ENCODE results near the gene EML4. TPM values are rescaled to one million over a fixed set of nuclear protein-coding genes. Genes with fewer than 3 reads are reported as not detected.
A peak's percentile ranks its signal among the peaks of the same experiment; 100 is the strongest.

EML4 gene
- total RNA-seq, 1 experiment from 2014 or later: 38.3 TPM

DNA sequence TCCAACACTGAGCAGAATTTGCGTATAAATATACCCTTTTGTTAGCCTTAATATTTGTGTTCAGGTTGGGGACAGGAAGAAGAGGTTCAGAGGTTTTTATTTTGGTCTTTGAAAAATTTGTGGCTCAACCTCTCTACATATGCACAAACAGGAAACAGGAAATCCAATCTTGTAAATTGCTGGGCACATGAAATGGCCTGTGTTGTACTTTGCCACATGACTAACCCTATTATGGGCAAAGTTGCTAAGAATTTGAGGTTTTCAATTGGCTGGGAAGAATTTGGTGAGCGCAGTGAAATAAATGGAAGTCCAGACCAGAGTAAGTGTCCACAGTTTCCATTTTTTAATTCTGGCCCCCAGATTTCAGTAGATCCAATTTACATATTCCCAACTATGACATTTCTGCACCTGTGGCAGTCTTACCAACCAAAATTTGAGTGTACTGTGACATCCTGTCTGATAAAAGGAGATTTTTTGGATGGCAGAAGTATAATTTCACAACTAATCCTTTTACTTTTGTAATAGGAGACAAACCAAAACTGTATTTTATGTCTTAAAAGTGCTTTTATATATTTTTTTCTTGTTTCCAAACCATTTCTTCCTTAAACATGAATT lies 128.3 kb downstream of the EML4 start:
- Histone ChIP-seq H3K9me2 (replicated peaks; ENCODE audit: low read length) (no peaks in the 10 kb centered on the region), H3K9ac (ENCODE audit: low read length) (no peak overlapping the region), H3K27ac (ENCODE audit: low read length) (no peak overlapping the region), H3K9me3 (ENCODE audit: low read length) (no peaks in the 10 kb centered on the region), H4K20me1 (ENCODE audit: low read length) (no peaks in the 10 kb centered on the region), H3K4me1 (ENCODE audit: insufficient read depth, low read length) (no peaks in the 10 kb centered on the region), H3K4me2 (ENCODE audit: low read length) (no peak overlapping the region), H3K27me3 (ENCODE audit: low read length) (no peaks in the 10 kb centered on the region), H2AFZ (ENCODE audit: low read length) (no peak overlapping the region), H3K4me3 (ENCODE audit: low read length) (no peak overlapping the region), H3K79me2 (ENCODE audit: low read length) (no peaks in the 10 kb centered on the region), H3F3A (ENCODE audit: low read length, unreplicated experiment) (no peaks in the 10 kb centered on the region), H3K36me3 (ENCODE audit: low read depth, low read length) (peaks cover 22% of the 10 kb centered on the region; the same call in 1 of the 2 replicates)
- intact Hi-C loops (cut with micrococcal nuclease): no loop called here
- DNase-seq: no peak
- no TSS peak for BruUV-seq (replicated peaks)
- ChIA-PET CTCF (no interaction called here), POLR2A (ENCODE audit: unreplicated experiment) (no interaction called here)
- TF ChIP-seq CTCF (conservative IDR thresholded peaks at IDR 0.05; ENCODE audit: low read depth, low read length): no peak
- TF ChIP-seq EZH2phosphoT487 (IDR thresholded peaks at IDR 0.05; ENCODE audit: borderline replicate concordance, low read length): no peak
- TF ChIP-seq EZH2 (IDR thresholded peaks at IDR 0.05; ENCODE audit: low read length, unreplicated experiment): no peak
- no peak for ATAC-seq

GRCh38 chr2:42298132-42298531 lies 129.0 kb downstream of the EML4 start:
- no peaks in the 10 kb centered on the region for H4K20me1 ChIP-seq (ENCODE audit: low read length)
- intact Hi-C loops (cut with micrococcal nuclease): no loop called here
- no peak overlapping the region for H3K4me3 ChIP-seq (ENCODE audit: low read length)
- no peak overlapping the region for H3K4me2 ChIP-seq (ENCODE audit: low read length)
- H3K9me3 ChIP-seq (ENCODE audit: low read length): no peaks in the 10 kb centered on the region
- ChIA-PET CTCF (no interaction called here), POLR2A (ENCODE audit: unreplicated experiment) (no interaction called here)
- H3K27me3 ChIP-seq (ENCODE audit: low read length): no peaks in the 10 kb centered on the region
- DNase-seq (no peak), ATAC-seq (peak; percentile 57)
- no peaks in the 10 kb centered on the region for H3K9me2 ChIP-seq (replicated peaks; ENCODE audit: low read length)
- H3K4me1 ChIP-seq (ENCODE audit: insufficient read depth, low read length): no peaks in the 10 kb centered on the region
- H3K79me2 ChIP-seq (ENCODE audit: low read length): no peaks in the 10 kb centered on the region
- H3K36me3 ChIP-seq (ENCODE audit: low read depth, low read length): peaks cover 26% of the 10 kb centered on the region; the same call in 1 of the 2 replicates
- TF ChIP-seq EZH2phosphoT487 (IDR thresholded peaks at IDR 0.05; ENCODE audit: borderline replicate concordance, low read length) (no peak), CTCF (conservative IDR thresholded peaks at IDR 0.05; ENCODE audit: low read depth, low read length) (no peak), EZH2 (IDR thresholded peaks at IDR 0.05; ENCODE audit: low read length, unreplicated experiment) (no peak)
- H3K9ac ChIP-seq (ENCODE audit: low read length): no peak overlapping the region
- no peaks in the 10 kb centered on the region for H3F3A ChIP-seq (ENCODE audit: low read length, unreplicated experiment)
- BruUV-seq (replicated peaks): no TSS peak
- no peak overlapping the region for H2AFZ ChIP-seq (ENCODE audit: low read length)
- no peak overlapping the region for H3K27ac ChIP-seq (ENCODE audit: low read length)

DNA sequence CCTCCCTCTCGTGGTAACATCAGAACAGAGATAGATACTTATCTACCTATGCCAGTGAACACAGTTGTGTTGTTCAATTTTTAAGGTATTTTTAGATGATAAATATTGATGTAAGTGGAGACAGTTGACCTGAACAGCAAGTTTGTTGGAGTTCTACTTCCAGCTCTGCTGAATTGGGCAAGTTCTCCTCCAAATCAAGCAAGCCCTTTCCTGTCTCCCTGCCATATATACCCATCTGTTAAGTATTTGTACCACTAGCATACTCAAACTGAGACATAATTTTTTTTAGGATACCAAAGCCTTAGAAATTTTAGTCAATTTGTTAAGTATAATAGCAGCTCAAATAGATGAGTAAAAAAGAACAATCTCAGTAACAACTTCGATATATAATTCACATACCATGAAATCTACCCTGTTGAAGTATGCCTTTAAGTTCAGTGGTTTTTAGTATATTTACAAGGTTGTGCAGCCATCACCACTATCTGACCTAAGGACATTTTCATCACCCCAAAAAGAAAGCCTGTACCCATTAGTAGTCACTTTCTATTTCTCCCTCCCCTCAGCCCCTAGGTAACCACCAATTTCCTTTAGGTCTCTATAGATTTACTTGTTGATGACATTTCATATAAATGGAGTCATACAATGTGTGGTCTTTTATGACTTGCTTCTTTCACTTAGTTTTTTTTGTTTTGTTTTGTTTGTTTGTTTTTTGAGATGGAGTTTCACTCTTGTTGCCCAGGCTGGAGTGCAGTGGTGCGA lies 130.0 kb downstream of the EML4 start:
- H3K27ac ChIP-seq (ENCODE audit: low read length): no peak overlapping the region
- H3K27me3 ChIP-seq (ENCODE audit: low read length): no peaks in the 10 kb centered on the region
- H3F3A ChIP-seq (ENCODE audit: low read length, unreplicated experiment): no peaks in the 10 kb centered on the region
- ChIA-PET POLR2A (ENCODE audit: unreplicated experiment) (no interaction called here), CTCF (no interaction called here)
- TF ChIP-seq EZH2phosphoT487 (IDR thresholded peaks at IDR 0.05; ENCODE audit: borderline replicate concordance, low read length): no peak
- no peak for TF ChIP-seq CTCF (conservative IDR thresholded peaks at IDR 0.05; ENCODE audit: low read depth, low read length)
- no peak for TF ChIP-seq EZH2 (IDR thresholded peaks at IDR 0.05; ENCODE audit: low read length, unreplicated experiment)
- peaks cover 29% of the 10 kb centered on the region; the same call in 1 of the 2 replicates for H3K36me3 ChIP-seq (ENCODE audit: low read depth, low read length)
- BruUV-seq (replicated peaks): no TSS peak
- H3K9ac ChIP-seq (ENCODE audit: low read length): no peak overlapping the region
- intact Hi-C loops (cut with micrococcal nuclease): no loop called here
- DNase-seq (no peak), ATAC-seq (no peak)
- no peaks in the 10 kb centered on the region for H4K20me1 ChIP-seq (ENCODE audit: low read length)
- H2AFZ ChIP-seq (ENCODE audit: low read length): no peak overlapping the region
- H3K9me2 ChIP-seq (replicated peaks; ENCODE audit: low read length): no peaks in the 10 kb centered on the region
- H3K9me3 ChIP-seq (ENCODE audit: low read length): no peaks in the 10 kb centered on the region
- H3K4me1 ChIP-seq (ENCODE audit: insufficient read depth, low read length): no peaks in the 10 kb centered on the region
- no peak overlapping the region for H3K4me3 ChIP-seq (ENCODE audit: low read length)
- no peaks in the 10 kb centered on the region for H3K79me2 ChIP-seq (ENCODE audit: low read length)
- H3K4me2 ChIP-seq (ENCODE audit: low read length): no peak overlapping the region
